ENCODE data around the gene CACNA1F.

GRCh38 chrX:49237060-49237459 is 3.9 kb upstream of the CACNA1F start:
- TF ChIP-seq CTCF (conservative IDR thresholded peaks at IDR 0.05; ENCODE audit: low read depth, low read length): no peak
- TF ChIP-seq EZH2 (IDR thresholded peaks at IDR 0.05; ENCODE audit: borderline replicate concordance, low read depth, low read length, poor library complexity, severe bottlenecking): no peak

Measured in A673 (cell line).